Esophagus squamous epithelium (tissue), 4 donors: ENCODE data around the gene PLD2.

ENCODE experiments used
- CTCF ChIP-seq, 6 experiments: fragments of 450-650 bp in 4 of 6; fragments of 200-600 bp in 2 of 6; sonication (generic) in 2 of 6; IDR thresholded peaks; one replicate each; pipeline ENCODE4 v1.5.1; 2016 to 2019; ENCODE audit warnings: antibody characterized with exemption in 6 of 6, mild to moderate bottlenecking in 4 of 6, moderate library complexity in 4 of 6
- POLR2A ChIP-seq, 4 donors: fragments of 450-650 bp; IDR thresholded peaks; one replicate each; pipeline ENCODE4 v1.6.1; 2017; ENCODE audit warnings: antibody characterized with exemption in 4 of 4, mild to moderate bottlenecking in 4 of 4, moderate library complexity in 3 of 4

DNA sequence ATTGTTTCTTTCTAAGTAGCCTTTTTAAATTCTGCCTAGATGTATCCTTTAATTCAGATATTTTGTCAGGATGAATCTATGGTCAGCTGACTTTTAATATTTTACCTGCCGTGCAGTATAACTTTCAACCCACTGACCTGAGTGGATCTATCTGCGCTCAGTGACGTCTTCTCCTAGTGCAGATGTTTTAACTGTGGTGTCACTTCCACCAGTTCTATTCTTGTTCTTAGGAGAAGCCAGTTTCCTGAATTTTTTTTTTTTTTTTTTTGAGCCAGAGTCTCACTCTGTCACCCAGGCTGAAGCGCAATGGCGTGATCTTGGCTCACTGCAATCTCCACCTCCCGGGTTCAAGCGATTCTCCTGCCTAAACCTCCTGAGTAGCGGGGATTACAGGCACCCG is 40.2 kb upstream of the PLD2 start:
- TF ChIP-seq CTCF (IDR thresholded peaks at IDR 0.05) (no peak), POLR2A (IDR thresholded peaks at IDR 0.05) (no peak)
